Peyer's patch (tissue), 4 donors: ENCODE data around the gene KIF21B.

ENCODE experiments used
- CTCF ChIP-seq, 6 experiments: fragments of 450-650 bp in 4 of 6; fragments of 200-600 bp in 2 of 6; sonication (generic) in 1 of 6; IDR thresholded peaks; one replicate each; pipeline ENCODE4 v1.5.1; 2017 to 2019; ENCODE audit warnings: antibody characterized with exemption in 6 of 6, mild to moderate bottlenecking in 3 of 6, moderate library complexity in 1 of 6
- POLR2A ChIP-seq, 2 donors: fragments of 450-650 bp; IDR thresholded peaks; one replicate each; pipeline ENCODE4 v1.5.1; 2017; ENCODE audit warnings: antibody characterized with exemption in 2 of 2, mild to moderate bottlenecking in 2 of 2, moderate library complexity in 2 of 2

- TF ChIP-seq CTCF (IDR thresholded peaks at IDR 0.05) = no peak
- TF ChIP-seq POLR2A (IDR thresholded peaks at IDR 0.05) = no peak
Observed at GRCh38 chr1:200998323-200998722, 25.2 kb downstream of the KIF21B start.
